Adrenal gland (tissue), 5 donors: ENCODE results near the gene SCAMP5.

Experiments used
- POLR2A ChIP-seq, 2 donors: fragments of 450-650 bp; IDR thresholded peaks; one replicate each; pipeline ENCODE4 v1.6.1; 2017; ENCODE audit warnings: antibody characterized with exemption in 2 of 2, mild to moderate bottlenecking in 2 of 2, moderate library complexity in 1 of 2
- TF ChIP-seq, protein P1 (sequence below), 6 experiments: fragments of 450-650 bp in 4 of 6; fragments of 200-600 bp in 2 of 6; sonication (generic) in 1 of 6; IDR thresholded peaks; 1 replicate in 5 of 6; 2 replicates in 1 of 6; pipeline versions ENCODE4 v1.5.1 to v1.8.0; 2016 to 2021; ENCODE audit warnings: antibody characterized with exemption in 6 of 6, mild to moderate bottlenecking in 2 of 6, moderate library complexity in 1 of 6
- donor health status: DM: no; HTN: no; CAD: no.

- TF ChIP-seq, protein P1, sequence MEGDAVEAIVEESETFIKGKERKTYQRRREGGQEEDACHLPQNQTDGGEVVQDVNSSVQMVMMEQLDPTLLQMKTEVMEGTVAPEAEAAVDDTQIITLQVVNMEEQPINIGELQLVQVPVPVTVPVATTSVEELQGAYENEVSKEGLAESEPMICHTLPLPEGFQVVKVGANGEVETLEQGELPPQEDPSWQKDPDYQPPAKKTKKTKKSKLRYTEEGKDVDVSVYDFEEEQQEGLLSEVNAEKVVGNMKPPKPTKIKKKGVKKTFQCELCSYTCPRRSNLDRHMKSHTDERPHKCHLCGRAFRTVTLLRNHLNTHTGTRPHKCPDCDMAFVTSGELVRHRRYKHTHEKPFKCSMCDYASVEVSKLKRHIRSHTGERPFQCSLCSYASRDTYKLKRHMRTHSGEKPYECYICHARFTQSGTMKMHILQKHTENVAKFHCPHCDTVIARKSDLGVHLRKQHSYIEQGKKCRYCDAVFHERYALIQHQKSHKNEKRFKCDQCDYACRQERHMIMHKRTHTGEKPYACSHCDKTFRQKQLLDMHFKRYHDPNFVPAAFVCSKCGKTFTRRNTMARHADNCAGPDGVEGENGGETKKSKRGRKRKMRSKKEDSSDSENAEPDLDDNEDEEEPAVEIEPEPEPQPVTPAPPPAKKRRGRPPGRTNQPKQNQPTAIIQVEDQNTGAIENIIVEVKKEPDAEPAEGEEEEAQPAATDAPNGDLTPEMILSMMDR (IDR thresholded peaks at IDR 0.05): no peak
- no peak for TF ChIP-seq POLR2A (IDR thresholded peaks at IDR 0.05)
Observed at GRCh38 chr15:75031848-75032247, 36.5 kb downstream of the SCAMP5 start.
